ENCODE measurements around the gene EYS. TPM values are rescaled to one million over a fixed set of nuclear protein-coding genes. Genes with fewer than 3 reads are reported as not detected.
"Not testable (repeated sequence)": the region's sequence is repeated elsewhere in the genome, so short reads cannot be mapped to it uniquely, and the experiment has no call there.

Gene EYS
- total RNA-seq, 1 donor from 2014 or later = not detected

DNA sequence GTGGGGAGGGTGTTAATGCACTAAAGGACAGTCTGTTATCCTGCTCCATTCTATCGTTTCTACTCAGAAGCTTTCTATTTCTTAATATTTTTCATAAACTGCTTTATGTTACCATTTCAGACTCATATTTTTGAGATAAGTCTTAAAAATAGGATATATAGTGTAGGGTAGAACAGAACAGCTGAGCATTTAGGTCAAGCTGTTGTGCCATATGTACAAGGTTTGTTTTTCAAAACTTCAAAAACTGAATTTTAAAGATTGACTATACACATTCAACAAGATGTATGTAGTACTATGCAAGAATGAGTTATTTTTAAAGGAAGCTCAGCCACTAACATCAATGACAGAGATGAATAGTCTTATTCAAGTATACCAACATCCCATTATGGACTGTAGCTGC lies 1634.3 kb downstream of the EYS start:
- intact Hi-C loops (cut with micrococcal nuclease) = no loop called here

DNA sequence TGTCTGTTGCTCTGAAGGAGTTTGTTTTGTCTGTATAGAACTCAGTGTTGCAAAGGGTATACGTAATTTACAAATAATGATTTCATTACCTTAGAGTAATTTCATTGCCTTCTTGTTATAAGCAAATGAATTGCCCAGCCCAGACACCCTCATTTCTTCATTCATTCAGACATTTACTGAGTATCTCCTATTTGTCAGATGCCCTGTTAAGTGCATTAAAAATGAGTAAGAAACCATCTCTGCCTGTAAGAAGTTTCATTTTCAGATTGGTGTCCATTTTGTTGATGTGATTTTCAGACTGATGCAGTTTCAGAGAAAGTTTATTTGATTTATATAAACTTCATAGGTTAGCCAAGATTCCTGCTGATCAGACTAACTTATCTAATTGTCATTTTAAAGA lies 1642.1 kb downstream of the EYS start:
- intact Hi-C loops (cut with micrococcal nuclease) = no loop called here

DNA sequence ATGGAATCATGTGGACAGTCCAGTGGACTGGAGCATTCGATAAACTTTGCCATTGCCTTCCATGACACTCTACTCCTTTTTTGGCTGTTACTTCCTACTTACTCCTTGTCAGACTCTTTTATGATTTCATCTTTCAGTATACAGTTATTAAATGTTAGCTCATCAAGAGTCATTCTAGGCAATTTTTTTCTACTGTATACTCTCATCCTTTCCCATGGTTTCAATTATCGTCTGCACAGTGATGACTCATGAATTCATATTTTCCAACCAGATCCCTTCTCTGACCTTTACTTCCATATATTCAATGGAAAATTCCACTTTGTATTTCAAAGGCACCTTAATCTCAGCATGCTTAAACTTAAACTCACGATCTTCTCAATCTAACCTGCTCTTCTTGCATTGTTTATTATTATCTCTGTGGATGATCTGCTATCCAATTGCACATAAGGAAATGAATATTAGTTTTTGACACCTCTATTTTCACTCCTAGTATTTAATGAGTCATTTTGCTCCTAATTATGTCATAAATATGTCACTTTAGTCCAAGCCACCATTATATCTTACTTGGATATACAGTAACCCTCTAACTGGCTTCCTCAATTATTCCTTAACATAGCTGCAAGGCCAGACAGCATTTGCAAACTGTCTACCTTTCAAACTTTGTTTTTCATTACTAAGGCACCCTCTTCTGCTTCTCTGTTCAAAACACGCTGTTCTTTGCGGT lies 1643.9 kb downstream of the EYS start:
- intact Hi-C loops (cut with micrococcal nuclease) = no loop called here

DNA sequence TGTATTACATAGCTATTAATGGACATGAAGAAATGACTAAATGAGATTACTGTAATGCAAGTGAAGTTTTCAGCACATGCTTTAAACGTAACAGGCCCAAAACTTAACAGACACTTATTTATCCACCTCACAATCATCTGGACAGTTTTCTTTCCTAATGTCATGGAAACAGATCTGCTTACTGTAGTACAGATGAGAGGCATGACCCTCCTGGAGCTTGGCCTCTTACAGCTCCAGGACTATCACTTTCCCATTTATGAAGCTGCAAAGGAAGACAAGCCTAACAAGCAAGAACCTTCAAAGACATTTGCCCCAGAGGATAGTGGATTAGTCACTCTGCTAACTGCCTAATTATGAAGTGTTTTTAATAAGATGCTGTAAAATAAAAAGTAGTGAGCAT lies 1652.2 kb downstream of the EYS start:
- intact Hi-C loops (cut with micrococcal nuclease) = no loop called here

DNA sequence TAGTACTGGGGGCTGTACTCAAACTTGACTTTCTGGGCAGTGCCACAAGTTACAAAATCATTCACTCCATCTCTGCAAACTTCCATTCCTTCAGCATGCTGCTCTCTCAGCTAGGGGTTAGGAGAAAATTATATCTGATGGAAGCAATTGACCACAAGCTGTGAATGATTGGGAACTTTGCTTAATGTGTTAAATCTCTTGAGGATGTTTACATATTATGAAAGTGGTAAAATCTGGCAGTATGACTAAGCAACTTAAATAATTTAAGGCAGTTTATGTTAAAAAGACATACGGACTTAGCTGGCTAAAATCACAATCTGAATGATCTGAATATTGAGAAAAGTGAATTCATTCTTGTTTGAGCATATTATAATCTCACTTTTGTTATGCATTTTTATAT lies 1656.4 kb downstream of the EYS start:
- intact Hi-C loops (cut with micrococcal nuclease) = no loop called here

DNA sequence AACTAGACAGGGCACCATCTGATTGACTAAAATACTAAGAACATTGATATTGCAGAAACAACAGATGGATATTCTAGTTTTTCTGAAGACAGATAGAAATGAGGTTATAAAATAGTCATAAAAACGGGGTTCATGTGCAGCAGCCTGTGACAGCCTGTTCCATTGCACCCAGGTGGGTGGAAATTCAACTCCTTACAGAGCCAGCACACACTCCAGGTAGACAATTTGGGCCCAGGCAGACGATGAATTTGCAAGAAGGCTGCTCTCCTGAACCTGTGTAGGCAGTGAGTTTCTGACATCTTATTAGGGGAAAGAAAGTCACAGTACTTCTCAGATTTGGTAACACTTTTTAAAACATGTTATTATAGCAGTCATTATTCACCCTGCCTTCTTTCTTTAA lies 1657.3 kb downstream of the EYS start:
- intact Hi-C loops (cut with micrococcal nuclease) = no loop called here

DNA sequence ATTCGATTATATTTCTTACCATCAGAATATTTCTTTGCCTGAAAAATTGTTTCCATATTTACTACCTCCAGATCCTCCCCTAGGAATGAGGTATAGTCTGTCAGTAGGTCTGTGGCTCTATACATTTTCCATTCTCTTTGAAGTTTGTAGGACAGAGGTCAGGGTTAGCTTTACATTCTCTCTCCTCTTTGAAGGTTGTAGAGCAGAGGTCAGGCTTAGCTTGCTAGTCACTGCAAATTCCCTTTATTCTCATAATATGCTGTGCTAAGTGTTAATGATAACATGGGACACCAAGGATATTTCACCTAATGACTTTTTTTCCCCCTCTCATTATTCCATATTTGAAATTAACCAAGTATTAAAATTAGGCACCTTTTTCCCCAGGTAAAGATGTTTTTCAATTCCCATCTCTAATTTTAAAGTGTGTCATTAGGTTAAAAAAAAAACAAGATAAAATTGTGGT lies 1660.2 kb downstream of the EYS start:
- intact Hi-C loops (cut with micrococcal nuclease) = no loop called here

DNA sequence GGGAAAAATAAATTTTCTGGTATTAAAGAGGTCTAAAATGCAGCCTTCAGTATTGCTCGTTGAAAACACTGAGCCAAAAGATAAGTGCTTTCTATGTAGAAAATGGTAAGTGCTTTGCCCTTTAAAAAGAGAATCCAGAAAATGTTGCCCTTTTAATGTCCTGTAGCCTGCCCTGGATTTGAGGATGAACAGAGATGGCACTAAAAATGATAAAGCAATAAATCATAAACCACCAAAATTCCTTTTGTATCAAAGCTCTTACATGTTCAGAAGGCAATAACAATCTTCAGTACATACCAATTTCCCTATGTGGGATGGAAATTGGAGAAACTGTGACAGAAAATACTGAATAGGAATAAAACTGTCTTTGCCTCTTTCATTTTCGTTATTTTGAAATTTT lies 1665.7 kb downstream of the EYS start:
- intact Hi-C loops (cut with micrococcal nuclease) = no loop called here

DNA sequence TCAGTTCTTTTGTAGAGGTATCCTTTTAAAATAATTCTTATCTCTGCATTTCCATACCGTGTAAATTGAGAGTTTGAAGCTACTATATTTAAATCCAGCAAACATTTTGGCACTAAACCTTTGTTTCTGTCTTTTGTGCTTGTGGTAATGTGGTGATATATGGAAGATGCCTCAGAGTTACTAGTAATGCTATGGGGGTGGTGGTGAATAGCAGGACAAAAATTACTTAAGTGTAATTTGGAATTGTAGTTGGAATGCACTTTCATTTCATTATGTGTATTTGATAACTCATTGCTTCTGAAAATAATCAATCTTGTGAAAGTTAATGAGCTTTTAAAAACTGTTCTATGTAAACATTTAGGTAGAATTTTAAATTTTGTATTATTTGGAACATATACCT lies 1666.9 kb downstream of the EYS start:
- intact Hi-C loops (cut with micrococcal nuclease) = no loop called here

DNA sequence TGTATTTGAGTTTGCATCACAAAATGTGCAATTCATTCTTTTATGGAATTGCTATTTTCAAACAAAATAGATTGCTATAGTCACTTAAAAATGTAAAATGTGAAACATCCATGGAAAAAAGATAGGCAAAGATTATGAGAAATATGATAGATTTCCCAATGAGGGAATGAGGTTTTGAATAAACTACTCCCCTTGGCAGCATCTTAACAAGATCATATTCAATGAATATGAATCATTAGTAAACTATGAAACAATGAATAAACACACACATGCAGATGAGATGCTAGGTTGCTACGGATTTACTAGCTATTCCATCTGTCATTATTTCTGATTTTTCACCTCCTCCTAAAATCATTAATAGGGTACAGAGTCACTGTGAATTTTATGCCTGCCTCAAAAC lies 1669.6 kb downstream of the EYS start:
- intact Hi-C loops (cut with micrococcal nuclease) = no loop called here

DNA sequence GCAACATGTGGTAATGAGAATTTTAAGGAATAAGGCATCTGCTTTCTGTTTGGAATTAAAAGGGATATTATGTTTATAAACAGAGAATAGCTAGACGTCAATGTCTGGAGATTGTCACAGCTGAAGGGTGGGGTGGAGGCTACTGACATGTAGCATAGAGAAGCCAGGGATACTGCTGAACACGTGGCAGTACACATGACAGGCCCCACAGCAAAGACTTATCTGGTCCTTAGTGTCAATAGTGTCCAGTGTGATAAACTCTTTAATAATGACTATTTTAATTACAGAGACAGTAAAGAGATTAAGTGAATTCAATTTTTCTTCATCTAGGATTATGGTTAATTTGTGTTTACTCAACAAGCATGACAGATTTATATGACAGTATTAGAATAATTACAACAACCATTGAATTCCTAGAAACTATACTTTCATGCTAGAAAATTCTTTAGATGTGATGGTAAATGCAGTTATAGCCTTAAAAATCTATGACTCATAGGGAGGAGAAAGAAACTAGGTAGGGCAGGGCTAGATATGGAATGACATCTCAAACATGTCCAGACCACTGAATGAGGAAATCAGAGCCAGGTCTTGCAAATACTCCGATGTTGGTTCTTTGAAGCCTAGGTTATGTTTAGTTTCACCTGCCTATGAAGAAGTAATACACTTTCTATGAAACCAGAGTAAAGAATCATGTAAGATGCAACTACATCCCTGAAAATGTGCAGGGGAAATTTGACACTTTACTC lies 1671.9 kb downstream of the EYS start:
- intact Hi-C loops (cut with micrococcal nuclease) = no loop called here

DNA sequence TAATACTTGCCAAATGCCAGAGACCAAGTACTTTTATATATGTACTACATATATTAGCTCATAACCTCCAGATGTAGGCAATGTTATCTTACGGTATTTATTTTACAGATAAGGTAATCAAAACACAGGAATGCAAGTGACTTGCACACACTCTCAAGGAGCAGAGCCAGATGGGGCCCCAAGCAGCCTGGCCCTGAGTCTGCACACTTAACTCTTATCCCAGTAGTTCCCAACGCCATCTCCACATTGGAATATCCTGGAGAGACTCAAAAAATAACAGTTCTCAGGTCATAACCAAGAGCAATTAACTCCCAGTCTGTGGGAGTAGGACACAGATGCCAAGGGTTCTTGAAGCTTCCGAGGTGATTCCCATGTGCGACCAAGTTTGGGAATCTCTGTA lies 1672.7 kb downstream of the EYS start:
- intact Hi-C loops (cut with micrococcal nuclease) = no loop called here

DNA sequence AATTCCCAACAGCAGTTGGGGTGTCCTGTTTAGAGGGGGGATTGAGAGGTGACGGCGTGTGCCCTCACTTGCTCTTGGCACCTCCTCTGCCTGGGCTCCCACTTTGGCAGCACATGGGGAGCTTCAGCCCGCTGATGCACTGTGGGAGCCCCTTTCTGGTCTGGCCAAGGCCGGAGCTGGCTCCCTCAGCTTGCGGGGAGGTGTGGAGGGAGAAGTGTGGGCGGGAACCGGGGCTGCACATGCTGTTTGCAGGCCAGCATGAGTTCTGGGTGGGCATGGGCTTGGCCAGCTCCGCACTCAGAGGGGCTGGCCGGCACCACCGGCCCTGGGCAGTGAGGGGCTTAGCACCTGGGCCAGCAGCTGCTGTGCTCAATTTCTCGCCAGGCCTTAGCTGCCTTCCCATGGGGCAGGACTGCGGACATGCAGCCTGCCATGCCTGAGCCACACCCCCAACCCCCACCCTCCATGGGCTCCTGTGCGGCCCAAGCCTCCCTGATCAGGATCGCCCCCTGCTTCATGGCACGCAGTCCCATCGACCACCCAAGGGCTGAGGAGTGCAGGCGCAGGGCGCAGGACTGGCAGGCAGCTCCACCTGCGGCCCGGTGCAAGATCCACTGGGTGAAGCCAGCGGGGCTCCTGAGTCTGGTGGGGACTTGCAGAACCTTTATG lies 1675.9 kb downstream of the EYS start:
- intact Hi-C loops (cut with micrococcal nuclease) = not testable (repeated sequence)

DNA sequence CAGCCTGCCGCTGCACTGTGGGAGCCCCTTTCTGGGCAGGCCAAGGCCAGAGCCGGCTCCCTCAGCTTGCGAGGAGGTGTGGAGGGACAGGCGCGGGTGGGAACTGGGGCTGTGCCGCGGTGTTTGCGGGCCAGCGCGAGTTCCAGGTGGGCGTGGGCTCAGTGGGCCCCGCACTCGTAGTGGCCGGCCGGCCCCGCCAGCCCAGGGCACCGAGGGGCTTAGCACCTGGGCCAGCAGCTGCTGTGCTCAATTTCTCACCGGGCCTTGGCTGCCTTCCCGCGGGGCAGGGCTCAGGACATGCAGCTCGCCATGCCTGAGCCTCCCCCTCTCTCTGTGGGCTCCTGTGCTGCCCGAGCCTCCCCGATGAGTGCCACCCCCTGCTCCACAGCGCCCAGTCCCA lies 1683.3 kb downstream of the EYS start:
- intact Hi-C loops (cut with micrococcal nuclease) = no loop called here

DNA sequence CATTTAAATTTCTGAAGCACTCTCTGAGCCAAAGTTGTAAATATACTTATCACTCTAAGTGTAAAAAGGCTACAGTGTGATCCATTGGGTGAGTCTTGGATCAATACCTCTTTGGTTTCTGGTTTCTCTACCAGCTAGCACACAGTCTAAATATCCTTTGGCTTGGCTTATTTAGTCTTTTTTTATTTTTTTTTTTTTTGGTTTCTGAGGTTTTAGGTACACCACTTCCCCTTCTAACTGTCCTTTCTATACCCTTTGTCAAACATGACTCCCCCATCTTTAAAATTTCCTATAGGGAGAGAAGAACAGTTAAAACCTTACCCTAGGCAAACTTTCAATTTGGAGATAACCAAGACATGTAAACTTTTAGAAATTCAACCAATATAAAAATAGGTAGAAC lies 1692.4 kb downstream of the EYS start:
- intact Hi-C loops (cut with micrococcal nuclease) = no loop called here

DNA sequence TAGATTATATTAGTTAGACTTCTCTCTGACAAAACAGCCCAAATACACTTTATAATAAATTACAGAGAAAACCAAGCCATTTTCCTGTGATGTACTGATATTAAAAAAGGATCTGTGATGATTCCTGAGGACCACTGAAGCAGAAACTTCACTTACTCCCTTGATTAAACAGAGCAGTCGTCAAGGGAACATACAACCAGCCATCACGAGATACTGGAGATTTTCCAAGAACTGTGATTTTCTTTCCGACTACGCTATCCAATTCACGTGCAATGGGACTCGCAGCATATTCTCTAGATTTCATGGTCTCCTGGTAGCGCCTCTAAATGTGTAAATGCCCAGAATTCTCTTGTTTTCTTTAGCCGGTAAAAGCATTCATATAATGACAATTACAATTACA lies 1694.0 kb downstream of the EYS start:
- intact Hi-C loops (cut with micrococcal nuclease) = no loop called here

DNA sequence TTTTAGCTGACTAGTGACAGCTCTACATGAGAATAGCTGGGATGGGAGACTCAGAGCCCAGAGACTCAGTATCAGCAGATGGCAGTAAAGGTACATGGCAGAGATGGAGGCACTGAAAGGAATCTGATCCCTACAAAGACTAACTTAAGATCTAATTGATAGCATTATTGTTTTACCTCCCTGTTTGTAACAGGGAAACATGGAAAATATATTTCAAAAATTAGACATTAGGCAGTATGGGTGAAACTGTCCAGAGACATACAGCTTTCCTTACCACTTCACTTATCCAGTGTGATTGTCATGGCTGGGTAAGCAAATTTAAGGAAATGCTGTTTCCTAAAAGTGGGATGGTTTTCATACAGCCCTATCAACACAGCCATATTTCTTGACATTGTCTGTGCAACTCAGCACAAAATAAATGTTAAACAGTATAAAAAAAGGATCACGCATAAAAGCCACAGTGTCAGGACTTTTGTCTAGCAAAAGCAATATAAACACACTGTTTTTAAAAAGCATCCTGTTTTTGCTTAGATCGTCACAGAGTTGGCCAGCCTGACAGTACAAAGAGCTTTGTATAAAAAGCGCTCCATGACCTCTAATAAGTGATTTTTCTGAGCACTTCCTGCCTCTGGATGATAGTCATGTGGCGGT lies 1694.5 kb downstream of the EYS start:
- intact Hi-C loops (cut with micrococcal nuclease) = no loop called here

DNA sequence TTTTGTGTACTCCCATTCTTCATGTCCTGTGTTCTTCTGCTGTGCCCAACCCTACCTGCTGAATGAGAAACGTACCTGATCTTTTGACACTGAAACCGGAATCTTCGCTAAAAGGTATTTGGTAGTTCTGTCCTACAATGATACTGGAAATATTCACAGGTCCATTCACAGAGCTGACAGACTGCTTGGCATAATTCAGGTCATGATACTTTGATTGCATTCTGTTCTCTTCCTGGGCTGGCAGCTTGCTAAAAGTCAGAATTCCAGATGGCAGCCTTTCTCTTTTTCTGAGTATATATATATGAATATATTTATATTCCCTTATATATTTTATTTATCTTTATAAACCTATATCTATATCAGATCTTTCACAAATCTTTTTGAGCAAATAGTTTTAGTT lies 1696.4 kb downstream of the EYS start:
- intact Hi-C loops (cut with micrococcal nuclease) = no loop called here

DNA sequence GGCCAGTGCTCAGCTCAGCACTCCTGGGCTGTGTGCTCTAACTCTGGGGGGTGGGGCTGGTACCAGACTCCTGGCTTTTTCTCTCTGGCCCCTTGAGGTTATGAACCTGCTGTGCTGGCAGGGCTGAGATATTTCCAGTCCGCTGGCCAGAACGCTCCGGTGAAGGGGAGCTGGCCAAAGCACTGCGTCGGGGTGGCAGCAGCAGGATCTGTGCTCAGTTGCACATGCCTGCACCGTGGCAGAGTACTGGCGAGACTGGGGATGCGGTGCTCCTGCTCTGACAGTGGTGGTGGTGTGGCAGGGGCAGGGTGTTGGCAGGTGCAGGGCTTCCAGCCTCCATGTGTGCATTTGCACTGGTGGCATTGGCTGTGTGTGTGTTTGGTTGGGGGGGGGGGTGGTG lies 1697.0 kb downstream of the EYS start:
- intact Hi-C loops (cut with micrococcal nuclease) = no loop called here

DNA sequence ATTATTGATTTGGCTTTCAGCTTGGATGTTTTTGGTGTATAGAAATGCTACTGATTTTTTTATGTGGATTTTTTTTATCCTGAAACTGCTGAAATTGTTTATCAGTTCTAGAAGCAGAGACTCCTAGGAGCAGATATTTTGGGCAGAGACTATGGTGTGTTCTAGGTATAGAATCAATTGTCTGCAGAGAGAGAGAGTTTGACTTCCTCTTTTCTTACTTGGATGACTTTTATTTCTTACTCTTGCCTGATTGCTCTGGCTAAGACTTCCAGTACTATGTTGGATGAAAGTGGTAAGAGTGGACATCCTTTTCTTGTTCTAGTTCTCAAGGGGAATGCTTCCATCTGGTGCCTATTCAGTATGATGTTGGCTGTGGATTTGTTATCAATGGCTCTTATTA lies 1700.8 kb downstream of the EYS start:
- intact Hi-C loops (cut with micrococcal nuclease) = no loop called here

DNA sequence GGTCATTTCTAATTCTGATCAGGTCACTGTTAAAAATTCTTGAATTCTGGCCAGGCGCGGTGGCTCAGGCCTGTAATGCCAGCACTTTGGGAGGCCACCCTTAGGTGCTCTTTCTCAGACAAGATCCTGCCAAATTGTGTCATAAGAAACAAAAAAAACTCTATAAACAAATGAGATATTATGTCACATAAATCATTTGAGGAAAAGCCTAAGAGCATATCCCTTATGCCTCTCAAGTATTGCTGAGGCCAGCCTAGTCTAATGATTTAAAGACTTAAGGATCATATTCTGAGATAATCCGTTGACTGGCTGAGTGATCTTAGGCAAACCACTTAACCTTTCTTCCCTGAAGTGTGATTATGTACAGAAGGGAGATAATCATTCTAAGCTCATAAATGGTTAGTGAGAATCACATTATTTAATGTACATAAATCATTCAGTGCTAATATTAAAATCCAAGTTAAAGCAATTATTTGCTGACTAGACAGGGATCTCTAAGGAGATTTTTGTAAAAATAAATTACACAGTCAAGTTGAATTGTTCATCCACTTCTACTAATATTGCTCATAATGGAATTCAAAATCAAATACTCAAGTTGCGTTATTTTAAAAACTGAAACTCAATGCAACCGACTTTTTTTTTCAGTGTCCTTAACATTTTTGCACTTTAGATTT lies 1706.1 kb downstream of the EYS start:
- intact Hi-C loops (cut with micrococcal nuclease) = no loop called here
